HepG2 (cell line): Measurements from ENCODE around the gene MYL12B. TPM values are rescaled to one million over a fixed set of nuclear protein-coding genes. Genes with fewer than 3 reads are reported as not detected.

Source experiments
- CREM ChIP-seq, 2 experiments: sonication (generic) in 1 of 2; formaldehyde crosslinking in 1 of 2; IDR thresholded peaks; 2 replicates each; pipeline versions ENCODE4 v1.4.0 to v1.6.1; 2016 to 2020; ENCODE audit warnings: antibody characterized with exemption in 1 of 2, mild to moderate bottlenecking in 1 of 2, missing genetic modification reagents in 1 of 2
- FOXP1 ChIP-seq, 2 experiments: fragments of 450-650 bp in 1 of 2; IDR thresholded peaks; 2 replicates each; pipeline ENCODE4 v1.6.1; 2017 to 2018; ENCODE audit warnings: antibody characterized with exemption in 1 of 2
- GFI1 ChIP-seq: sonication (generic); formaldehyde crosslinking; IDR thresholded peaks from 2 replicates; pipeline ENCODE4 v1.5.0; 2020; ENCODE audit warnings: missing genetic modification reagents, mild to moderate bottlenecking, borderline replicate concordance
- HNRNPK ChIP-seq: fragments of 200-400 bp; formaldehyde crosslinking; IDR thresholded peaks from 2 replicates; pipeline ENCODE4 v1.6.1; 2018; ENCODE audit warnings: low read length, low read depth, moderate library complexity, mild to moderate bottlenecking; ENCODE audit not compliant: poor library complexity, severe bottlenecking
- KDM1A ChIP-seq: IDR thresholded peaks from 2 replicates; pipeline ENCODE4 v1.6.1; 2016; ENCODE audit warnings: missing compliant biosample characterization
- KDM6A ChIP-seq: IDR thresholded peaks from 2 replicates; pipeline ENCODE4 v1.6.1; 2016; ENCODE audit warnings: low read depth
- MBNL3 ChIP-seq: fragments of 250-450 bp; sonication (Bioruptor Pico); conservative IDR thresholded peaks from 2 replicates; pipeline ENCODE4 v1.8.0; 2022; ENCODE audit warnings: mild to moderate bottlenecking, inconsistent platforms
- TARDBP ChIP-seq: sonication (generic); formaldehyde crosslinking; IDR thresholded peaks from 2 replicates; pipeline ENCODE4 v1.8.0; 2022; ENCODE audit warnings: mild to moderate bottlenecking, missing genetic modification reagents
- ZNF225 ChIP-seq: sonication (generic); formaldehyde crosslinking; IDR thresholded peaks from 2 replicates; pipeline ENCODE4 v1.4.0; 2020; ENCODE audit warnings: mild to moderate bottlenecking, missing genetic modification reagents
- ZNF251 ChIP-seq: sonication (generic); formaldehyde crosslinking; IDR thresholded peaks from 2 replicates; pipeline ENCODE4 v1.9.0; 2021; ENCODE audit warnings: mild to moderate bottlenecking, missing genetic modification reagents
- ZNF253 ChIP-seq: sonication (generic); formaldehyde crosslinking; IDR thresholded peaks from 2 replicates; pipeline ENCODE4 v1.8.0; 2022; ENCODE audit warnings: mild to moderate bottlenecking, missing genetic modification reagents, borderline replicate concordance
- ZNF569 ChIP-seq: sonication (generic); formaldehyde crosslinking; IDR thresholded peaks from 2 replicates; pipeline ENCODE4 v1.5.0; 2020; ENCODE audit warnings: mild to moderate bottlenecking, missing genetic modification reagents, moderate library complexity, borderline replicate concordance
- ZNF841 ChIP-seq: sonication (generic); formaldehyde crosslinking; IDR thresholded peaks from 2 replicates; pipeline ENCODE4 v1.8.1; 2023; ENCODE audit warnings: missing genetic modification reagents, borderline replicate concordance
- polyA plus RNA-seq, 8 experiments: library from polyadenylated mRNA; depleted of rRNA in 3 of 8; stranded (reverse) in 7 of 8; unstranded in 1 of 8; fragments of >200 nt; fragmentation: Illumina TruSeq in 4 of 8; extraction: Trizol in 4 of 8; gene quantifications; 2 replicates each; pipeline versions ENCODE4 v1.2.1 to v1.2.3, GENCODE V29; 2011 to 2016; ENCODE audit warnings: low read depth in 4 of 8, missing spikeins in 1 of 8, mixed read lengths in 1 of 8; ENCODE audit not compliant: insufficient read depth in 1 of 8
- total RNA-seq, 5 experiments: library from RNA; depleted of rRNA; stranded (reverse); fragments of >200 nt; fragmentation: Illumina TruSeq; extraction: Trizol; gene quantifications; 2 replicates each; pipeline ENCODE4 v1.2.3, GENCODE V29; 2016; ENCODE audit warnings: low read depth in 1 of 5
- TF ChIP-seq, protein P1 (sequence below): sonication (generic); formaldehyde crosslinking; conservative IDR thresholded peaks from 2 replicates; pipeline ENCODE4 v1.5.0; 2020; ENCODE audit warnings: missing genetic modification reagents
- TF ChIP-seq, protein P2 (sequence below): sonication (generic); formaldehyde crosslinking; IDR thresholded peaks from 2 replicates; pipeline ENCODE4 v1.9.0; 2021; ENCODE audit warnings: missing genetic modification reagents, borderline replicate concordance
- TF ChIP-seq, protein P3 (sequence below): sonication (generic); formaldehyde crosslinking; IDR thresholded peaks from 2 replicates; pipeline ENCODE4 v1.5.0; 2020; ENCODE audit warnings: mild to moderate bottlenecking, missing genetic modification reagents, borderline replicate concordance
- TF ChIP-seq, protein P4 (sequence below): sonication (generic); formaldehyde crosslinking; conservative IDR thresholded peaks from 2 replicates; pipeline ENCODE4 v1.4.0; 2020; ENCODE audit warnings: missing genetic modification reagents
- TF ChIP-seq, protein P5 (sequence below): IDR thresholded peaks from 2 replicates; pipeline ENCODE4 v1.6.1; 2016; ENCODE audit warnings: low read depth, borderline replicate concordance
- TF ChIP-seq, protein P6 (sequence below): IDR thresholded peaks from 2 replicates; pipeline ENCODE4 v1.6.1; 2016; ENCODE audit warnings: mild to moderate bottlenecking

Gene MYL12B
- total and polyA plus RNA-seq, 2 of the 13 experiments (the other 11 are each of a cell fraction or from before 2014, with no cell fraction given), result 265 to 340 TPM

DNA sequence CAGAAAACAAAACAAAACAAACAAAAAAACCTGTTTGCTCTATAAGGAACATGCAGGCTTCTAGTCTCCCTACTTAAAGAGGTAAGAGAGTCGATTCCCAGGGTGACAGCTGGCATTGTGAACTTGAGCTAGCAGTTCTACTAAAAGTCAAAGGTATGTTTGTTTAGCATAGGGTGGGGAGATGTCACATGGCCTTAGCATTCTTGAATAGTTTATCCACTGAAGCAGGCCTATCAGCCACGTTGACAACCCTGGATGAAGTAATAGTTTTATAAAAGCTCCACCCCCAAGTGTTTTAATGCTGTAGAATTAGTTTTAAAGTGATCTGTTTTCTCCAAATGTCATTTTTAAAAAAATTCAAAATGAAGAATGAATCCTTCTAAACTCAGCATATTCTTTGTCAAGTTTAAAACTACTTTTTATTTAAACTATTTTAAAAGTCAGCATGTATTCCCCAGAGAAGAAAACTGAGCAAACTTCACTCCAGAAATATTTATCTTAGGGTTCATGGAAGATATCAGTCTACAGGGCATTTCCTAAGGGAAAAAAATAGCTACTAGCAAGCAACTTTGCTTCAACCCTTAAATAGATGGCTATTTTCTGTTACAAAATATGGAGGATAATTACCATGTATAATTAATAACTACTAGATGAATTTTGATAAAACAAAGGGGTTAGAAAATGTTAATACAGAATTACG lies 43.8 kb upstream of the MYL12B start (continued):
- TF ChIP-seq GFI1 (CRISPR knock-in tag), result peak; percentile 51; the same call in 1 of the 2 replicates
- no peak for TF ChIP-seq ZNF225 (CRISPR knock-in tag)
- no peak for TF ChIP-seq ZNF569 (CRISPR knock-in tag)
- TF ChIP-seq, protein P1, sequence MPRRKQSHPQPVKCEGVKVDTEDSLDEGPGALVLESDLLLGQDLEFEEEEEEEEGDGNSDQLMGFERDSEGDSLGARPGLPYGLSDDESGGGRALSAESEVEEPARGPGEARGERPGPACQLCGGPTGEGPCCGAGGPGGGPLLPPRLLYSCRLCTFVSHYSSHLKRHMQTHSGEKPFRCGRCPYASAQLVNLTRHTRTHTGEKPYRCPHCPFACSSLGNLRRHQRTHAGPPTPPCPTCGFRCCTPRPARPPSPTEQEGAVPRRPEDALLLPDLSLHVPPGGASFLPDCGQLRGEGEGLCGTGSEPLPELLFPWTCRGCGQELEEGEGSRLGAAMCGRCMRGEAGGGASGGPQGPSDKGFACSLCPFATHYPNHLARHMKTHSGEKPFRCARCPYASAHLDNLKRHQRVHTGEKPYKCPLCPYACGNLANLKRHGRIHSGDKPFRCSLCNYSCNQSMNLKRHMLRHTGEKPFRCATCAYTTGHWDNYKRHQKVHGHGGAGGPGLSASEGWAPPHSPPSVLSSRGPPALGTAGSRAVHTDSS (CRISPR knock-in tag), result no peak
- TF ChIP-seq ZNF251 (CRISPR knock-in tag), result no peak
- TF ChIP-seq CREM (IDR thresholded peaks at IDR 0.05), result peak; percentile 47; the same call in 1 of the 2 replicates
- TF ChIP-seq CREM (CRISPR knock-in tag; IDR thresholded peaks at IDR 0.05), result no peak
- TF ChIP-seq HNRNPK, result no peak
- TF ChIP-seq, protein P2, sequence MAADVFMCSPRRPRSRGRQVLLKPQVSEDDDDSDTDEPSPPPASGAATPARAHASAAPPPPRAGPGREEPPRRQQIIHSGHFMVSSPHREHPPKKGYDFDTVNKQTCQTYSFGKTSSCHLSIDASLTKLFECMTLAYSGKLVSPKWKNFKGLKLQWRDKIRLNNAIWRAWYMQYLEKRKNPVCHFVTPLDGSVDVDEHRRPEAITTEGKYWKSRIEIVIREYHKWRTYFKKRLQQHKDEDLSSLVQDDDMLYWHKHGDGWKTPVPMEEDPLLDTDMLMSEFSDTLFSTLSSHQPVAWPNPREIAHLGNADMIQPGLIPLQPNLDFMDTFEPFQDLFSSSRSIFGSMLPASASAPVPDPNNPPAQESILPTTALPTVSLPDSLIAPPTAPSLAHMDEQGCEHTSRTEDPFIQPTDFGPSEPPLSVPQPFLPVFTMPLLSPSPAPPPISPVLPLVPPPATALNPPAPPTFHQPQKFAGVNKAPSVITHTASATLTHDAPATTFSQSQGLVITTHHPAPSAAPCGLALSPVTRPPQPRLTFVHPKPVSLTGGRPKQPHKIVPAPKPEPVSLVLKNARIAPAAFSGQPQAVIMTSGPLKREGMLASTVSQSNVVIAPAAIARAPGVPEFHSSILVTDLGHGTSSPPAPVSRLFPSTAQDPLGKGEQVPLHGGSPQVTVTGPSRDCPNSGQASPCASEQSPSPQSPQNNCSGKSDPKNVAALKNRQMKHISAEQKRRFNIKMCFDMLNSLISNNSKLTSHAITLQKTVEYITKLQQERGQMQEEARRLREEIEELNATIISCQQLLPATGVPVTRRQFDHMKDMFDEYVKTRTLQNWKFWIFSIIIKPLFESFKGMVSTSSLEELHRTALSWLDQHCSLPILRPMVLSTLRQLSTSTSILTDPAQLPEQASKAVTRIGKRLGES (CRISPR knock-in tag), result no peak
- TF ChIP-seq, protein P3, sequence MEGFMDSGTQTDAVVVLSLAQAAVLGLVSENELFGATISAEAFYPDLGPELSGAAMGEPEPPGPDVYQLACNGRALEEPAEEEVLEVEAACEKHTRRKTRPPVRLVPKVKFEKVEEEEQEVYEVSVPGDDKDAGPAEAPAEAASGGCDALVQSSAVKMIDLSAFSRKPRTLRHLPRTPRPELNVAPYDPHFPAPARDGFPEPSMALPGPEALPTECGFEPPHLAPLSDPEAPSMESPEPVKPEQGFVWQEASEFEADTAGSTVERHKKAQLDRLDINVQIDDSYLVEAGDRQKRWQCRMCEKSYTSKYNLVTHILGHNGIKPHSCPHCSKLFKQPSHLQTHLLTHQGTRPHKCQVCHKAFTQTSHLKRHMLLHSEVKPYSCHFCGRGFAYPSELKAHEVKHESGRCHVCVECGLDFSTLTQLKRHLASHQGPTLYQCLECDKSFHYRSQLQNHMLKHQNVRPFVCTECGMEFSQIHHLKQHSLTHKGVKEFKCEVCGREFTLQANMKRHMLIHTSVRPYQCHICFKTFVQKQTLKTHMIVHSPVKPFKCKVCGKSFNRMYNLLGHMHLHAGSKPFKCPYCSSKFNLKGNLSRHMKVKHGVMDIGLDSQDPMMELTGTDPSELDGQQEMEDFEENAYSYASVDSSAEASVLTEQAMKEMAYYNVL (CRISPR knock-in tag), result no peak
- peak; percentile 48; the same call in 1 of the 2 replicates for TF ChIP-seq KDM6A
- no peak for TF ChIP-seq ZNF253 (CRISPR knock-in tag)
- TF ChIP-seq KDM1A (CRISPR knock-in tag), result no peak
- no peak for TF ChIP-seq FOXP1 (IDR thresholded peaks at IDR 0.05)
- peak; percentile 70; the same call in 1 of the 2 replicates for TF ChIP-seq FOXP1 (CRISPR knock-in tag; IDR thresholded peaks at IDR 0.05)
- TF ChIP-seq ZNF841 (CRISPR knock-in tag), result no peak
- TF ChIP-seq, protein P4, sequence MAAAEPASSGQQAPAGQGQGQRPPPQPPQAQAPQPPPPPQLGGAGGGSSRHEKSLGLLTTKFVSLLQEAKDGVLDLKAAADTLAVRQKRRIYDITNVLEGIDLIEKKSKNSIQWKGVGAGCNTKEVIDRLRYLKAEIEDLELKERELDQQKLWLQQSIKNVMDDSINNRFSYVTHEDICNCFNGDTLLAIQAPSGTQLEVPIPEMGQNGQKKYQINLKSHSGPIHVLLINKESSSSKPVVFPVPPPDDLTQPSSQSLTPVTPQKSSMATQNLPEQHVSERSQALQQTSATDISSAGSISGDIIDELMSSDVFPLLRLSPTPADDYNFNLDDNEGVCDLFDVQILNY (CRISPR knock-in tag), result no peak
- TF ChIP-seq MBNL3 (CRISPR knock-in tag), result no peak
- TF ChIP-seq, protein P5, sequence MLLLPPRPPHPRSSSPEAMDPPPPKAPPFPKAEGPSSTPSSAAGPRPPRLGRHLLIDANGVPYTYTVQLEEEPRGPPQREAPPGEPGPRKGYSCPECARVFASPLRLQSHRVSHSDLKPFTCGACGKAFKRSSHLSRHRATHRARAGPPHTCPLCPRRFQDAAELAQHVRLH (CRISPR knock-in tag), result 0 out of 2 replicates have a peak, but pooled peaks have one; percentile 27
- TF ChIP-seq, protein P6, sequence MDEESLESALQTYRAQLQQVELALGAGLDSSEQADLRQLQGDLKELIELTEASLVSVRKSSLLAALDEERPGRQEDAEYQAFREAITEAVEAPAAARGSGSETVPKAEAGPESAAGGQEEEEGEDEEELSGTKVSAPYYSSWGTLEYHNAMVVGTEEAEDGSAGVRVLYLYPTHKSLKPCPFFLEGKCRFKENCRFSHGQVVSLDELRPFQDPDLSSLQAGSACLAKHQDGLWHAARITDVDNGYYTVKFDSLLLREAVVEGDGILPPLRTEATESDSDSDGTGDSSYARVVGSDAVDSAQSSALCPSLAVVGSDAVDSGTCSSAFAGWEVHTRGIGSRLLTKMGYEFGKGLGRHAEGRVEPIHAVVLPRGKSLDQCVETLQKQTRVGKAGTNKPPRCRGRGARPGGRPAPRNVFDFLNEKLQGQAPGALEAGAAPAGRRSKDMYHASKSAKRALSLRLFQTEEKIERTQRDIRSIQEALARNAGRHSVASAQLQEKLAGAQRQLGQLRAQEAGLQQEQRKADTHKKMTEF (CRISPR knock-in tag), result peak; percentile 44; the same call in 1 of the 2 replicates
- TF ChIP-seq TARDBP (CRISPR knock-in tag), result peak; percentile 71; the same call in 1 of the 2 replicates
